ENCODE measurements around the gene EXO1. TPM values are rescaled to one million over a fixed set of nuclear protein-coding genes. Genes with fewer than 3 reads are reported as not detected.
A peak's percentile ranks its signal among the peaks of the same experiment; 100 is the strongest.

Gene EXO1
- total and polyA plus RNA-seq, 2 experiments from 2014 or later, result 6.2 TPM

DNA sequence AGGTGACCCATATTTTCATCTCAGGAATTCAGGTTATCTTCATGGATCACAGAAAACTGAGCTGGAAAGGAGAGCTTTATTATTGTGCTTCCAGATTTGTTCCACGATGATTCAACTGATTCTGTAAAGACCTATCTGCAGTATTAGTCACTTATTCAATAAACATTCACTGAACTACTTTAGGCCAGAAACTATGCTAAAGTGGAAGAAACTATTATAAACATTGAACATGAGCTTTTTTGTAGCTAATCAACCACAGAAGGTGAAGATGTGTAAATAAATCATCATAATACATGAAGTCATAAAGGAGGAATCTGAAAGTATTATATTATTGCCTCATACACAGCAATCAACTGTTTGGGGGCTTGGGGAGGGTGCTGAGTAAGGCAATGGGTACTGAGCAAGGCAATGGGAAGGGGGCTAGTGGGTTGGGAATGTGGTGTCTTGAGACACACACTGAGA lies 30.6 kb upstream of the EXO1 start:
- no peak overlapping the region for H2AFZ ChIP-seq
- H3K27me3 ChIP-seq (replicated peaks; ENCODE audit: insufficient read depth), result no peaks in the 10 kb centered on the region
- no peaks in the 10 kb centered on the region for H3K9me3 ChIP-seq (ENCODE audit: low read depth)
- H3K9me2 ChIP-seq (ENCODE audit: insufficient read depth), result no peaks in the 10 kb centered on the region
- H4K20me1 ChIP-seq (ENCODE audit: insufficient read depth), result no peaks in the 10 kb centered on the region
- peak overlapping the region; percentile 41 for H3K27ac ChIP-seq
- no peaks in the 10 kb centered on the region for H3K79me2 ChIP-seq (ENCODE audit: insufficient read depth)
- DNase-seq, result peak; percentile 71
- WGBS, 2 experiments (ENCODE audit: low coverage in 1 of 2, low lambda C conversion rate in 2 of 2, missing lambda C conversion rate in 2 of 2), result 0% methylated on average over 1 of the region's 1 CpG
- peaks cover 19% of the 10 kb centered on the region; the same call in 1 of the 2 replicates for H3F3A ChIP-seq (ENCODE audit: insufficient read depth)
- no peak overlapping the region for H3K4me3 ChIP-seq
- TF ChIP-seq EZH2 (IDR thresholded peaks at IDR 0.05; ENCODE audit: insufficient read depth, poor library complexity, severe bottlenecking), result no peak
- TF ChIP-seq EZH2phosphoT487 (IDR thresholded peaks at IDR 0.05; ENCODE audit: insufficient read depth, low read depth), result no peak
- H3K9ac ChIP-seq, result no peak overlapping the region
- peak overlapping the region; percentile 53 for H3K4me2 ChIP-seq (ENCODE audit: unreplicated experiment)
- no peaks in the 10 kb centered on the region for H3K36me3 ChIP-seq (ENCODE audit: low read depth)
- H3K4me1 ChIP-seq (ENCODE audit: insufficient read depth), result peaks cover 27% of the 10 kb centered on the region
- in situ Hi-C loops (cut with MboI), result no loop called here

- Histone ChIP-seq H3K4me3 (no peak overlapping the region), H3K79me2 (ENCODE audit: insufficient read depth) (no peaks in the 10 kb centered on the region), H3K9me2 (ENCODE audit: insufficient read depth) (no peaks in the 10 kb centered on the region), H3K4me1 (ENCODE audit: insufficient read depth) (peaks cover 27% of the 10 kb centered on the region), H3K36me3 (ENCODE audit: low read depth) (no peaks in the 10 kb centered on the region), H3K9me3 (ENCODE audit: low read depth) (no peaks in the 10 kb centered on the region), H3K27me3 (replicated peaks; ENCODE audit: insufficient read depth) (no peaks in the 10 kb centered on the region), H3K27ac (no peak overlapping the region), H4K20me1 (ENCODE audit: insufficient read depth) (no peaks in the 10 kb centered on the region), H3K4me2 (ENCODE audit: unreplicated experiment) (no peak overlapping the region), H2AFZ (no peak overlapping the region), H3K9ac (no peak overlapping the region), H3F3A (ENCODE audit: insufficient read depth) (peaks cover 19% of the 10 kb centered on the region; the same call in 1 of the 2 replicates)
- no peak for DNase-seq
- 65 to 86% methylated on average over 3 of the region's 3 CpGs for WGBS, 2 experiments (ENCODE audit: low coverage in 1 of 2, low lambda C conversion rate in 2 of 2, missing lambda C conversion rate in 2 of 2)
- in situ Hi-C loops (cut with MboI), result no loop called here
- TF ChIP-seq EZH2 (IDR thresholded peaks at IDR 0.05; ENCODE audit: insufficient read depth, poor library complexity, severe bottlenecking), result no peak
- TF ChIP-seq EZH2phosphoT487 (IDR thresholded peaks at IDR 0.05; ENCODE audit: insufficient read depth, low read depth), result no peak
These were observed 29.9 kb upstream of the EXO1 start for GRCh38 chr1:241817956-241818612.

DNA sequence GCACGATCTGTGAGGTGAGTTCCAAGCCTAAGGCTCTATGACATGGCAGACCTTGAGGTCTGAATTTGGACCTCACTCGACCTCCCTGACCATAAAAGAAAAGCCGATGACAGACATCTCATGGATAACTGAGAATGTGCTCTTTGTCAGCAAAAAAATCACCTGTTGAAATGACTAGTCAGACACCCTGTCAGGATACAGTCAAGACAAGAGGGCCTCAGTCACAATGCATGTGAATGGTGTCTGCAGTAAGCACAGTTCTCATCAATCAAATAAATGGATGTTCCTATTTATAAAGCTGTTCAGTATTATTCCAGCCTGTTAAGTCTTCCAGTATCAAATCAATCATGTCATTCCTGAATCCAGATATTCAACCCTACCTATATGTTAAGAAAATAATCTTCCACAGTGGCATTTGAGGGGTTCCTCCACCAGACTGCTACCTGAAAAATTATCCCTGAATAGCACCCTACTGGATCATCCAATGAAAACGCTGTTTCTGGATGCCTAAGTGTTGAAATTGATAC lies 28.6 kb upstream of the EXO1 start:
- no peaks in the 10 kb centered on the region for H3K79me2 ChIP-seq (ENCODE audit: insufficient read depth)
- DNase-seq, result no peak
- peaks cover 19% of the 10 kb centered on the region; the same call in 1 of the 2 replicates for H3F3A ChIP-seq (ENCODE audit: insufficient read depth)
- no peak overlapping the region for H3K4me3 ChIP-seq
- H2AFZ ChIP-seq, result no peak overlapping the region
- no peaks in the 10 kb centered on the region for H4K20me1 ChIP-seq (ENCODE audit: insufficient read depth)
- H3K4me1 ChIP-seq (ENCODE audit: insufficient read depth), result peaks cover 27% of the 10 kb centered on the region
- H3K27ac ChIP-seq, result no peak overlapping the region
- H3K36me3 ChIP-seq (ENCODE audit: low read depth), result no peaks in the 10 kb centered on the region
- no peak overlapping the region for H3K9ac ChIP-seq
- H3K27me3 ChIP-seq (replicated peaks; ENCODE audit: insufficient read depth), result no peaks in the 10 kb centered on the region
- no peaks in the 10 kb centered on the region for H3K9me3 ChIP-seq (ENCODE audit: low read depth)
- no peaks in the 10 kb centered on the region for H3K9me2 ChIP-seq (ENCODE audit: insufficient read depth)
- in situ Hi-C loops (cut with MboI), result no loop called here
- TF ChIP-seq EZH2 (IDR thresholded peaks at IDR 0.05; ENCODE audit: insufficient read depth, poor library complexity, severe bottlenecking), result no peak
- TF ChIP-seq EZH2phosphoT487 (IDR thresholded peaks at IDR 0.05; ENCODE audit: insufficient read depth, low read depth), result no peak
- no peak overlapping the region for H3K4me2 ChIP-seq (ENCODE audit: unreplicated experiment)
- 66 to 70% methylated on average over 4 of the region's 4 CpGs for WGBS, 2 experiments (ENCODE audit: low coverage in 1 of 2, low lambda C conversion rate in 2 of 2, missing lambda C conversion rate in 2 of 2)

GRCh38 chr1:241821363-241821762 lies 26.6 kb upstream of the EXO1 start:
- Histone ChIP-seq H3K27me3 (replicated peaks; ENCODE audit: insufficient read depth) (no peaks in the 10 kb centered on the region), H4K20me1 (ENCODE audit: insufficient read depth) (no peaks in the 10 kb centered on the region), H3K4me2 (ENCODE audit: unreplicated experiment) (no peak overlapping the region), H3K36me3 (ENCODE audit: low read depth) (no peaks in the 10 kb centered on the region), H2AFZ (no peak overlapping the region), H3K4me1 (ENCODE audit: insufficient read depth) (peaks cover 32% of the 10 kb centered on the region), H3K9me2 (ENCODE audit: insufficient read depth) (no peaks in the 10 kb centered on the region), H3K79me2 (ENCODE audit: insufficient read depth) (no peaks in the 10 kb centered on the region), H3K27ac (no peak overlapping the region), H3K4me3 (no peak overlapping the region), H3F3A (ENCODE audit: insufficient read depth) (peaks cover 19% of the 10 kb centered on the region; the same call in 1 of the 2 replicates), H3K9me3 (ENCODE audit: low read depth) (no peaks in the 10 kb centered on the region), H3K9ac (no peak overlapping the region)
- DNase-seq, result peak; percentile 64
- WGBS, 2 experiments (ENCODE audit: low coverage in 1 of 2, low lambda C conversion rate in 2 of 2, missing lambda C conversion rate in 2 of 2), result 53 to 54% methylated on average over 4 of the region's 4 CpGs
- in situ Hi-C loops (cut with MboI), result no loop called here
- no peak for TF ChIP-seq EZH2 (IDR thresholded peaks at IDR 0.05; ENCODE audit: insufficient read depth, poor library complexity, severe bottlenecking)
- TF ChIP-seq EZH2phosphoT487 (IDR thresholded peaks at IDR 0.05; ENCODE audit: insufficient read depth, low read depth), result no peak

Data from GM23248 (cell line).